Activated effector memory CD4-positive, alpha-beta T cell treated with anti-CD3 and anti-CD28 coated beads, Interleukin-2, amount 50 U/mL, for 16 hours (primary cell): Measurements from ENCODE around the gene SLC6A7.
"Not testable (repeated sequence)": the region's sequence is repeated elsewhere in the genome, so short reads cannot be mapped to it uniquely, and the experiment has no call there.

Experiments used
- DNase-seq: peaks from one replicate; pipeline ENCODE4 v3.0.0-alpha.2; 2020

The SLC6A7 gene

GRCh38 chr5:150246429-150246828 lies 56.6 kb downstream of the SLC6A7 start:
- no peak for DNase-seq

- no peak for DNase-seq
Observed at GRCh38 chr5:150246835-150247234, 57.0 kb downstream of the SLC6A7 start.

- no peak for DNase-seq
Observed at GRCh38 chr5:150247726-150248125, 57.9 kb downstream of the SLC6A7 start.

- not testable (repeated sequence) for DNase-seq
Observed at GRCh38 chr5:150248493-150248892, 58.6 kb downstream of the SLC6A7 start.

GRCh38 chr5:150248946-150249345 lies 59.1 kb downstream of the SLC6A7 start:
- DNase-seq: no peak

GRCh38 chr5:150249744-150250143 lies 59.9 kb downstream of the SLC6A7 start:
- DNase-seq: no peak

GRCh38 chr5:150251504-150251903 lies 61.6 kb downstream of the SLC6A7 start:
- DNase-seq: no peak

- DNase-seq: no peak
Observed at GRCh38 chr5:150252489-150252888, 62.6 kb downstream of the SLC6A7 start.

- no peak for DNase-seq
Observed at GRCh38 chr5:150253416-150254208, 63.8 kb downstream of the SLC6A7 start.

GRCh38 chr5:150254363-150254762 lies 64.5 kb downstream of the SLC6A7 start:
- no peak for DNase-seq

GRCh38 chr5:150254774-150255173 lies 64.9 kb downstream of the SLC6A7 start:
- no peak for DNase-seq

GRCh38 chr5:150255659-150256409 lies 66.0 kb downstream of the SLC6A7 start:
- no peak for DNase-seq

- DNase-seq: no peak
Observed at GRCh38 chr5:150256410-150257064, 66.7 kb downstream of the SLC6A7 start.

GRCh38 chr5:150257424-150257823 lies 67.6 kb downstream of the SLC6A7 start:
- no peak for DNase-seq

- no peak for DNase-seq
Observed at GRCh38 chr5:150258130-150258529, 68.3 kb downstream of the SLC6A7 start.
